GM12878 (cell line): ENCODE results near the gene CDKN2B-AS1. TPM values are rescaled to one million over a fixed set of nuclear protein-coding genes. Genes with fewer than 3 reads are reported as not detected.

Experiments
- ATAC-seq: fragments of 200-7000 bp; cut with Tn5 transposase; 3 replicates; pipeline ENCODE4 v1.9.1; 2020; ENCODE audit warnings: mild to moderate bottlenecking, moderate library complexity
- BruUV-seq: library from RNA; stranded (reverse); fragments of 400-500 nt; replicated peaks from 2 replicates; lab custom pipeline; 2021; lab: Mats Ljungman, UMichigan
- CTCF ChIA-PET: fragments of 300-600 bp; sonication (Branson Sonifier 250); formaldehyde crosslinking; extraction: SDS; loops from one replicate; lab custom pipeline; 2021; ENCODE audit warnings: inconsistent platforms; lab: Yijun Ruan, JAX
- POLR2A ChIA-PET: fragments of 350-600 bp; formaldehyde crosslinking; extraction: SDS; loops from one replicate; lab custom pipeline; 2021; ENCODE audit warnings: inconsistent platforms; lab: Charles Lee
- RAD21 ChIA-PET: fragments of 300-600 bp; sonication (Branson Sonifier 250); formaldehyde crosslinking; loops from one replicate; lab custom pipeline; 2023; ENCODE audit warnings: antibody characterized with exemption; ENCODE audit not compliant: unreplicated experiment; lab: Charles Lee
- SMC1A ChIA-PET: fragments of 300-600 bp; sonication (Branson Sonifier 250); formaldehyde crosslinking; loops from one replicate; lab custom pipeline; 2023; ENCODE audit not compliant: unreplicated experiment, uncharacterized antibody; lab: Charles Lee
- DNase-seq: peaks from one replicate; pipeline ENCODE4 v3.0.0-alpha.2; 2011; ENCODE audit warnings: low read depth, low spot score
- FAIRE-seq: peaks from 3 replicates; lab custom pipeline; 2011; peaks lifted over from hg19 to GRCh38; lab: Jason Lieb, UNC
- H2AFZ ChIP-seq: 2 replicates; pipeline ENCODE4 v1.6.0; 2011; ENCODE audit warnings: low read depth, low read length, control low read depth; ENCODE audit not compliant: control insufficient read depth
- H3K27ac ChIP-seq: 2 replicates; pipeline ENCODE4 v1.5.1; 2011; ENCODE audit warnings: control low read depth; ENCODE audit not compliant: control insufficient read depth, insufficient read depth
- H3K27me3 ChIP-seq, 2 experiments: replicated peaks in 1 of 2; 2 replicates each; pipeline versions ENCODE4 v1.6.0 to v1.6.1; 2011; ENCODE audit warnings: low read length in 1 of 2; ENCODE audit not compliant: control insufficient read depth in 2 of 2, insufficient read depth in 2 of 2
- H3K36me3 ChIP-seq, 2 experiments: 2 replicates each; pipeline ENCODE4 v1.5.1; 2011; ENCODE audit warnings: low read length in 1 of 2; ENCODE audit not compliant: control insufficient read depth in 2 of 2, insufficient read depth in 2 of 2
- H3K4me1 ChIP-seq: 2 replicates; pipeline ENCODE4 v1.6.1; 2011; ENCODE audit warnings: mild to moderate bottlenecking, low read length, moderate library complexity, mixed read lengths; ENCODE audit not compliant: control insufficient read depth, insufficient read depth
- H3K4me2 ChIP-seq: 2 replicates; pipeline ENCODE4 v1.6.0; 2011; ENCODE audit warnings: control low read depth; ENCODE audit not compliant: control insufficient read depth, insufficient read depth
- H3K4me3 ChIP-seq: fragments of 200-600 bp; sonication (generic); 2 replicates; pipeline ENCODE4 v1.5.1; 2016
- H3K79me2 ChIP-seq: 2 replicates; pipeline ENCODE4 v1.6.0; 2011; ENCODE audit warnings: low read length; ENCODE audit not compliant: control insufficient read depth, insufficient read depth
- H3K9ac ChIP-seq: 2 replicates; pipeline ENCODE4 v1.8.0; 2011; ENCODE audit warnings: low read length, control low read depth, mixed read lengths; ENCODE audit not compliant: control insufficient read depth, insufficient read depth
- H3K9me3 ChIP-seq: replicated peaks from 3 replicates; pipeline ENCODE4 v1.5.1; 2011; ENCODE audit warnings: mild to moderate bottlenecking, low read length; ENCODE audit not compliant: control insufficient read depth, insufficient read depth
- H4K20me1 ChIP-seq: 2 replicates; pipeline ENCODE4 v1.6.0; 2011; ENCODE audit not compliant: control insufficient read depth, insufficient read depth
- CUX1 ChIP-seq: IDR thresholded peaks from 2 replicates; pipeline ENCODE4 v1.6.1; 2012; ENCODE audit warnings: improper control_type of control experiment, low read depth, low read length; ENCODE audit not compliant: insufficient replicate concordance
- HDAC2 ChIP-seq: fragments of 200-600 bp; sonication (generic); IDR thresholded peaks from 2 replicates; pipeline ENCODE4 v1.6.1; 2017
- WGBS: methylation state at CpG from one replicate; pipeline ENCODE4 v1.1.6; 2016; ENCODE audit warnings: low lambda C conversion rate; ENCODE audit not compliant: insufficient replicate concordance, insufficient coverage; ENCODE audit errors: missing lambda C conversion rate; 5-methylcytosine and 5-hydroxymethylcytosine counted together
- in situ Hi-C: fragments of 300-500 bp; cut with MboI; formaldehyde crosslinking; loops from 9 replicates; pipeline ENCODE4 v1.14.3; 2018; ENCODE audit warnings: mixed read lengths
- intact Hi-C: fragments of 100-400 bp; cut with micrococcal nuclease; formaldehyde crosslinking; loops from one replicate; pipeline ENCODE4 v1.14.2; 2022; ENCODE audit not compliant: unreplicated experiment
- polyA plus RNA-seq, 11 experiments: library from polyadenylated mRNA; depleted of rRNA in 4 of 11; unstranded in 6 of 11; stranded (reverse) in 5 of 11; fragments of >200 nt; fragmentation: Nextera tagmentation in 4 of 11; fragmentation: Illumina TruSeq in 1 of 11; extraction: Ambion mirVana in 4 of 11; extraction: Trizol in 1 of 11; gene quantifications; 1 replicate in 1 of 11; 2 replicates in 10 of 11; pipeline versions ENCODE4 v1.2.1 to v1.2.3, GENCODE V29; 2011 to 2016; ENCODE audit warnings: inconsistent platforms in 2 of 11, missing spikeins in 2 of 11, low read depth in 1 of 11
- total RNA-seq, 4 experiments: library from RNA; depleted of rRNA in 3 of 4; stranded (reverse); fragments of >200 nt in 3 of 4; fragmentation: Illumina TruSeq in 1 of 4; extraction: Trizol in 1 of 4; gene quantifications; 2 replicates each; pipeline versions ENCODE4 v1.2.1 to v1.2.3, GENCODE V29; 2013 to 2021

The CDKN2B-AS1 gene
- total and polyA plus RNA-seq, 10 of the 15 experiments (the other 5 are each of a cell fraction or from before 2014, with no cell fraction given): 0.22 to 2.2 (median 1.0) TPM; not detected in 1

GRCh38 chr9:22088053-22088716 lies 93.6 kb downstream of the CDKN2B-AS1 start (continued):
- TF ChIP-seq HDAC2: no peak

- Histone ChIP-seq H3K4me1 (no peaks in the 10 kb centered on the region), H3K4me2 (no peak overlapping the region), H3K27me3 (no peaks in the 10 kb centered on the region), H3K79me2 (no peaks in the 10 kb centered on the region), H4K20me1 (no peaks in the 10 kb centered on the region), H2AFZ (no peak overlapping the region), H3K9me3 (no peaks in the 10 kb centered on the region), H3K4me3 (no peak overlapping the region), H3K27ac (no peak overlapping the region), H3K36me3 (no peaks in the 10 kb centered on the region), H3K9ac (no peak overlapping the region)
- no TSS peak for BruUV-seq
- ChIA-PET RAD21 (no interaction called here), POLR2A (no interaction called here), SMC1A (no interaction called here), CTCF (no interaction called here)
- DNase-seq (no peak), ATAC-seq (no peak), FAIRE-seq (no peak)
- intact Hi-C loops: no loop called here
- TF ChIP-seq CUX1: no peak
- in situ Hi-C loops: no loop called here
- WGBS: 48% methylated on average over 1 of the region's 1 CpG
Observed at GRCh38 chr9:22088717-22089061, 94.1 kb downstream of the CDKN2B-AS1 start.
